Measurements from ENCODE around the gene SORL1. TPM values are rescaled to one million over a fixed set of nuclear protein-coding genes. Genes with fewer than 3 reads are reported as not detected.

The SORL1 gene
- total and polyA plus RNA-seq, 2 donors = 7.5 to 53.7 TPM

DNA sequence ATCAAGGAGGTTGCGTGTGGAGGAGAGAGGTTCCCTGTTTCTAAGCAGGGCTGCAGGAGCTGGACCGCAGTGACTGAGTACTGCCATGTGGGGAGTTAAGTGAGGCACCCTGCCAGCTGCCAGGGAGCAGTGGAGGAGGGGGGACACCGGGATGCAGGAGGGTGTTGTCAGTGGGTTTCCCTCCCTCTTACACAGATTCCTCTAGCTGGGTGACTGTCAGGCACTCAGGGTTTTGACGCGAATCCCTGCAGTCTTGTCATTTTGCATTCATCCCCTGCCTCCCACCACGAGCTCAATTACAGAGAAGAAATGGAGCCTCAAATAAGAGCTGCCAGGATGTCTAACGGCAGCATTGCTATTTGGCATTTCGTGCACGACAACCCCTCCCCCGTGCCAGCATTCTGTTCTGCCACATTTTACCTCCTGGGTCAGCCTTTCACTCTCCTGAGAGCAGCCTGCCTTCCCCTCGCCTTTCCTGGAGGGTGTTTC, 120.5 kb downstream of the SORL1 start:
- no peak for DNase-seq (ENCODE audit: extremely low spot score)
- peaks cover 6% of the 10 kb centered on the region for H3K36me3 ChIP-seq (ENCODE audit: insufficient read depth)
- no peak overlapping the region for H3K4me3 ChIP-seq (ENCODE audit: low read depth, low read length)
- 62% methylated on average over 11 of the region's 11 CpGs for WGBS
- H3K27ac ChIP-seq (ENCODE audit: low read depth) = no peak overlapping the region
- no peaks in the 10 kb centered on the region for H3K4me1 ChIP-seq (ENCODE audit: insufficient read depth)

DNA sequence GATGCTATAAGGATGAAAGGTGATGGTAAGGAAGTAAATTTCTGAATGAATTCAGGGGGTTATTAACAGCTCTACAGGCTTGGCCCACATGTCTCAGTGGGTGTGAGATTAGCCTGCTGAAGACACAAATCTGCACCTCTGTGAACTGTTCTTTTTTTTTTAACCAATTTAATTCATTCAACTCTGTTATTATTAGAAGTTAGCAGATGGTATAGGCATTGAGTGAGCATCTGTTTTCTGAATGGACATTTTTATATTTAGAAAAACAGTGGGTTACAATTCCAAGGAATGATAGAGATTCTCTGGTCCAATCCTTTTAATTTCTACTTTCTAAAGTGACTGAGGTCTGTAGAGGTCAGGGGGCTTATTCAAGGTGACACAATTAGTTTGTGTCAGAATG, 122.7 kb downstream of the SORL1 start:
- no peak for DNase-seq (ENCODE audit: extremely low spot score)
- no peaks in the 10 kb centered on the region for H3K4me1 ChIP-seq (ENCODE audit: insufficient read depth)
- peaks cover 3% of the 10 kb centered on the region for H3K36me3 ChIP-seq (ENCODE audit: insufficient read depth)
- H3K4me3 ChIP-seq (ENCODE audit: low read depth, low read length) = no peak overlapping the region
- H3K27ac ChIP-seq (ENCODE audit: low read depth) = no peak overlapping the region

DNA sequence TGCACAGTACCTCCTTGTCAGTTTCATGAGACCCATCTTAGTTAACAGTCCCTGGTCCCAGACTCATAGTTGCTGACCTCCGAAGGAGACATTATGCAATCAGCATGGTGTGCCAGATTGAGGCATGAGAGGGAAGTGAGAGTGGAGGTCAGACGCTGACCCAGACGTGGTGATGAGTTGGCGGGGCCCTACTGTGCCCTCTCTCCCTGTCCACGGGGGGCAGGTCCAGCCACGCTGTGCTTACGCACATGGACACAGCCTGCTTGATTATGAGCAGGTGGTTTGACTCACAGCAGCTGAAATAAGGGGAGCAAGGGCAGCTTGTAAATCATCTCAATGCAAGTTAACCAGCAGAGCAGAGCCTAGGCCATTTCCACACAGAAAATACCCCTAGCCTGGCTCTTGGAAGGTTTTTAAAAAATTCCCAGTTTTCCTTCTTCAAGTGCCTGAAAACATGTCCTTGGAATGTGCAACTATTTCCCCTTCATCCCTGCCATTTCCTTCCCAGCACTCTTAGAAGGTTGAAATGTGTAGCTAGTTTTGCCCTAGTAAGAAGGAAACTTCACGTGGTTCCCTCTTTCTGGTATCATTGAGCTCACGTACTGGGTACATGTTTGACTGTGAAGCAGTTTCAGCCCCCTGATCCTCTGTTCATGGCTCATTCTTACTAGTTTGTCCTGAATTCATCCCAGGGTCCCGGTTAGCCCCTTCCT, 123.3 kb downstream of the SORL1 start:
- peaks cover 3% of the 10 kb centered on the region for H3K36me3 ChIP-seq (ENCODE audit: insufficient read depth)
- H3K4me1 ChIP-seq (ENCODE audit: insufficient read depth) = no peaks in the 10 kb centered on the region
- WGBS = 63% methylated on average over 10 of the region's 10 CpGs
- no peak for DNase-seq (ENCODE audit: extremely low spot score)
- no peak overlapping the region for H3K4me3 ChIP-seq (ENCODE audit: low read depth, low read length)
- no peak overlapping the region for H3K27ac ChIP-seq (ENCODE audit: low read depth)

DNA sequence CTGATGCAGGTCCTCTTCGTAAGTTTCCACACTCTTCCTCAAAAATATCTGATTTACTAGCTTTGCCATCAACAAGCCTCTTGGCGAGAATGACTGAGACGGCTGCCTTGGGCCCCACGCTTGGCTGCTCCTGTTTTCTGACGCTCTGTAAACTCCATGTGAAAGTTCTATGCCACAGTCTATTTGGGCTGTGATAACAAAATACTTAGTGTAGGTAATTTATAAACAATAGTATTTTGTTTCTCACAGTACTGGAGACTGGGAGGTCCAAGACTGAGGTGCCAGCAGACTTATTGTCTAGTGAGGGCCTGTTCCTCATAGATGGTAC, 123.8 kb downstream of the SORL1 start:
- H3K36me3 ChIP-seq (ENCODE audit: insufficient read depth) = peaks cover 3% of the 10 kb centered on the region
- WGBS = 93% methylated on average over 5 of the region's 5 CpGs
- no peak overlapping the region for H3K27ac ChIP-seq (ENCODE audit: low read depth)
- no peak for DNase-seq (ENCODE audit: extremely low spot score)
- H3K4me3 ChIP-seq (ENCODE audit: low read depth, low read length) = no peak overlapping the region
- no peaks in the 10 kb centered on the region for H3K4me1 ChIP-seq (ENCODE audit: insufficient read depth)

DNA sequence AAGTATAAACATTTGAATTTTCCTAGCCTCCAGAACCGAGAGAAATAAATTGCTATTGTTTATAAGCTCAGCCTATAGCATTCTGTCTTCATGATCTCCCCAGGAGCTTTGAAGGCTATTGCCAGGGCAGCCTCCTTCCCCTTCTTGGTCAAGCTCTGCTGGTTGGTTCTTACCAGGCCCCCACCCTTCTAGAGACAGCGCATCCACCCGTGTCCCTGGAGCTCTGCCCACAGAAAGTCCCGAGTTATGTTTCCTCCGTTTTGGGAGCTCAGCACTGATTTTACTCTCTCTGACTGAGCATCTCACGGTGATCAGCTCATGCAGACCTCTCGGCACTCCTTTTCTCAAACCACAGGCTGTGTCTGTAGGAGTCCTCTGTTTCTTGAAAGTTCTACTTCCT, 124.4 kb downstream of the SORL1 start:
- peaks cover 3% of the 10 kb centered on the region for H3K36me3 ChIP-seq (ENCODE audit: insufficient read depth)

DNA sequence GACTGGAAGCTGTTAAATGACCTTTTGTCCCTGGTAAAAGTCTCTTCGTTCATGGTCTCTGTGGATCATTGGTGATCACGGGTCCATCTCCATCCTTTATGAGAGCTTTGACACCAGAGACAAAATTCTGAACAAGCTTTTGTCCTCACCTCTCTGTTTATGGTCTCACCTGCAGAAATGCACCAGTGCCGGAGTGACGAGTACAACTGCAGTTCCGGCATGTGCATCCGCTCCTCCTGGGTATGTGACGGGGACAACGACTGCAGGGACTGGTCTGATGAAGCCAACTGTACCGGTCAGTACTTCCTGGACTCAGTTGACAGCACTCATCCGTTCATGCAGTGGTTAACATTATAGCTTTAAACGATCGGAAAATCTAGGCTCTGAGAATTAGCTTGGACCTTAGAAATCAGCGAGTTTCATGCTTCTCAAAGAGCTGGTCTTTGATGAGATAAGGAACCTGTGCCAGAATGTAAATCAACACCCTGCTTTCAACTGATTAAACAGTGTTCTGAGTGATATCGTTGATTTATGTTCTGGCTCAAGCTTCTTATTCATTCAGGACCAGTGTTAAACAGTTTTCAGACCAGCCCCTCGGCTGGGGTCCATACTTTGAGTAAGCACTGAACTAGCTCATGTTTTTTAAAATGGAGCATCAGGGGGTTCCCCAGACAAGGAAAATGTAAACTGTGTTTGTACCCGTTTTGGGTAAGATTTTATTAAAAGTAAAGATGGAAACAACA, 125.2 kb downstream of the SORL1 start:
- H3K27ac ChIP-seq (ENCODE audit: low read depth) = no peak overlapping the region
- no peak overlapping the region for H3K4me3 ChIP-seq (ENCODE audit: low read depth, low read length)
- no peak for DNase-seq (ENCODE audit: extremely low spot score)
- H3K36me3 ChIP-seq (ENCODE audit: insufficient read depth) = peaks cover 3% of the 10 kb centered on the region
- H3K4me1 ChIP-seq (ENCODE audit: insufficient read depth) = no peaks in the 10 kb centered on the region
- WGBS = 74% methylated on average over 16 of the region's 16 CpGs

More for the DNA sequence above, 124.4 kb downstream of the SORL1 start:
- Histone ChIP-seq H3K27ac (ENCODE audit: low read depth) (no peak overlapping the region), H3K4me1 (ENCODE audit: insufficient read depth) (no peaks in the 10 kb centered on the region), H3K4me3 (ENCODE audit: low read depth, low read length) (no peak overlapping the region)
- WGBS = 54% methylated on average over 7 of the region's 7 CpGs
- no peak for DNase-seq (ENCODE audit: extremely low spot score)

DNA sequence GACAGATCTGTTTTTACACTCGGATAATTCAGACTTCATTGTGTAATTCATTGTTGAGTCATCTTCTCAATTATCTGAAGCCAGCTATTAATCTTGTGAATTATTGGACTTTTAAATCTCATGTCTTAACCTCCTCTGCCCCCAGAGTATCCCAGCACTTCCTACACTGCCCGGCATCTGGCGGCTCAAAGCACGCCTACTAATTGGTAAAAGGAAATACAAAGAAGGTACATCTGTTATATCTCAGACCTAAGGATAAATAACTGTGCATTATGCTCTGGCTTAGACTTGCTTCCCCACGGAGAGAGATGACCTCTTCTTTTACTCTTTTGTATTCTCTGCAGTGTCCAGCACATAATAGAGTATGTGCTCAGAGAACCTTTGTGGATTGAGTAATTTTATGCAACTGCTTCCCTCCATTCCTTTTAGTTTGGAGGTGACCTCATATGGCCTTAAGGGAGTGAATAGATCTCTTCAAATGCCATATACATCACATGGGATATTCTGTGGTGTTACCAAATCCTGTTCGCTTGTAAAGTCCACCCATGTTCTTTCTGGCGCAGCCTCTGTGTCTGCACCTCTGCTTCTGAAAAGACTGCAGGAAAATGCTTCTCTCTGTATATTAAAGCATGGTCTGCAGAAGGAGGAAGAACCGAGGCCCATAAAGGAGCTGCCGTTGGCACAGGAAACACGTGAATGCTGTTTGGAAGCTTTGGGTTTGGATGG, 126.3 kb downstream of the SORL1 start:
- Histone ChIP-seq H3K4me3 (ENCODE audit: low read depth, low read length) (no peak overlapping the region), H3K27ac (ENCODE audit: low read depth) (no peak overlapping the region), H3K4me1 (ENCODE audit: insufficient read depth) (no peaks in the 10 kb centered on the region), H3K36me3 (ENCODE audit: insufficient read depth) (peaks cover 6% of the 10 kb centered on the region)
- DNase-seq (ENCODE audit: extremely low spot score) = no peak
- 50% methylated on average over 10 of the region's 10 CpGs for WGBS

DNA sequence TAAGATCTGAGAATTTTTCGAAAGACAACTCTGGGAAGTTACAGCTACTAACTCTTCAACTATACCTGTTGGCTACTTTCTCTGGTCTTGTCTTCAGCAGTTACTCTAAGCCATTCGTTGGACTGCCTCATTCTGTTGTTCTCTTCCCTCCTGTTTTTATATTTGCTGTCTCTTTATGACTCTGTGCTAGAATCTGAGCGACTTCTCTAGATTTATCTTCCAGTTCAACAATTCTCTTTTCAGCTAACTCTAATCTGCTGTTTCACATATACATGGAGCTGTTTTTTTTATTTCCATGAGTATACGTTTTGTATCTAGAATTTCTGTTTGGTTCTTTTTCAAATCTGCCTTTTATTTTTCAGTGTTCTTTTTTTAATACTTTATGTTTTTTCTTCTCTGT, 128.0 kb downstream of the SORL1 start:
- Histone ChIP-seq H3K36me3 (ENCODE audit: insufficient read depth) (peaks cover 6% of the 10 kb centered on the region), H3K27ac (ENCODE audit: low read depth) (no peak overlapping the region)
- WGBS = 93% methylated on average over 4 of the region's 4 CpGs

DNA sequence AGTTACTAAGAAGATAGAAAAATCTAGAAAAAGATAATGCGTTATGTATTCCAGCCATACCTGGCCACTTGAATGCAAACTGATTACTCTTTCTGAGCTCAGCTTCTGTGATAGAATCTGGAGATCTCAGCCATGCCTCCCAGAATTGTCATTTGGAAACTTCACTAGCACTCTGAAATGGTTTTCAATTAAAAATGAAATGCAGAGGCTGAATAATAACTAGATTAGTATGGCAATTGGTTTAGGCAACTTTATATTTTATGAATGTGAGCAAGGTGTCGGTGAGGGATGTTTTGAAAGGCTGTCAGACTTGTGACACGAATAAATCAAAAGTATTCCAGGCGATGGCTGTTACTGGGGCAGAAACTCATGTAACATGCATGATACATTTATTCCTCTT, 129.5 kb downstream of the SORL1 start:
- no peaks in the 10 kb centered on the region for H3K4me1 ChIP-seq (ENCODE audit: insufficient read depth)
- 92% methylated on average over 4 of the region's 4 CpGs for WGBS
- H3K27ac ChIP-seq (ENCODE audit: low read depth) = no peak overlapping the region
- H3K36me3 ChIP-seq (ENCODE audit: insufficient read depth) = peaks cover 6% of the 10 kb centered on the region
- no peak overlapping the region for H3K4me3 ChIP-seq (ENCODE audit: low read depth, low read length)
- DNase-seq (ENCODE audit: extremely low spot score) = no peak

More for the DNA sequence above, 128.0 kb downstream of the SORL1 start:
- Histone ChIP-seq H3K4me3 (ENCODE audit: low read depth, low read length) (no peak overlapping the region), H3K4me1 (ENCODE audit: insufficient read depth) (no peaks in the 10 kb centered on the region)
- no peak for DNase-seq (ENCODE audit: extremely low spot score)

DNA sequence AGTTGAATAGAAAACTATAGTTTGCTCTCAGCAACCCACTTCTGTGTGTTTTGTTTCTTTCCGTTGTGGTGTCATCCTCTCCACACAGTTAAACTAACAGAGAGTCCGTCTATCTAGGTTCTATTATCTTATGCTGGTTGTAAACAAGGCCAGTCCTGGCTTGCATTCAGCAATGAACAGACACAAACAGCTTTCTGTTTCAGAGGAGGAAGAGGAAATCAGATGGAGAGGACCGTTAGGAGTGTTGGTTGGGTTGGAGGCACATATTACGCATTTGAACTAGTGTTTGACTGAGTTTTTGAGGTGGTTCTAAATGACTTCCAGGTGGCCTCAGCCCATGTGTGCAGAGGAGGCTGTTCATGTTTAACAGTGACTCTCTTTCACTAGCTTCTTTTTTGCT, 130.2 kb downstream of the SORL1 start:
- H3K27ac ChIP-seq (ENCODE audit: low read depth) = no peak overlapping the region
- H3K4me1 ChIP-seq (ENCODE audit: insufficient read depth) = no peaks in the 10 kb centered on the region
- peaks cover 2% of the 10 kb centered on the region for H3K36me3 ChIP-seq (ENCODE audit: insufficient read depth)
- no peak overlapping the region for H3K4me3 ChIP-seq (ENCODE audit: low read depth, low read length)
- 39% methylated on average over 4 of the region's 4 CpGs for WGBS
- no peak for DNase-seq (ENCODE audit: extremely low spot score)

DNA sequence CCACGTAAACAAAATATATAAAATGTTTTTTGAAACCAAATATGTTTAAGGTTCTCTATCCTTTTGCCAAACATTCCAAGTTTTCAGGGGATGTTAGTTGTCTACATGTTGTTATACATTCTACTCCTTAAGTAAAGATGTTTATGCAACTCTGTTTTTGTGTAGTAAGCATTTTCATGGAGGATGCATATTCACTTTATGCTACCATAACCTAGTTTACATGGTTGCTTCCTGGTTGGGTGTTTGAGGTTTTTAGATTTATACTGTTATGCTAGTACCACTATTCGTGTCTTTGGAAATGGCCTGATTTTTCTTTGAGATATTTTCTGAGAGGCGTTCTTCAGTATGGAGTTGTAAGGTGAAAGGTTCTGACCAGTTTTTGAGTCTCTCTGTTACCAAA, 131.7 kb downstream of the SORL1 start:
- no peak overlapping the region for H3K27ac ChIP-seq (ENCODE audit: low read depth)
- no peak overlapping the region for H3K4me3 ChIP-seq (ENCODE audit: low read depth, low read length)
- H3K36me3 ChIP-seq (ENCODE audit: insufficient read depth) = peaks cover 2% of the 10 kb centered on the region
- 89% methylated on average over 3 of the region's 3 CpGs for WGBS
- H3K4me1 ChIP-seq (ENCODE audit: insufficient read depth) = no peaks in the 10 kb centered on the region
- no peak for DNase-seq (ENCODE audit: extremely low spot score)

DNA sequence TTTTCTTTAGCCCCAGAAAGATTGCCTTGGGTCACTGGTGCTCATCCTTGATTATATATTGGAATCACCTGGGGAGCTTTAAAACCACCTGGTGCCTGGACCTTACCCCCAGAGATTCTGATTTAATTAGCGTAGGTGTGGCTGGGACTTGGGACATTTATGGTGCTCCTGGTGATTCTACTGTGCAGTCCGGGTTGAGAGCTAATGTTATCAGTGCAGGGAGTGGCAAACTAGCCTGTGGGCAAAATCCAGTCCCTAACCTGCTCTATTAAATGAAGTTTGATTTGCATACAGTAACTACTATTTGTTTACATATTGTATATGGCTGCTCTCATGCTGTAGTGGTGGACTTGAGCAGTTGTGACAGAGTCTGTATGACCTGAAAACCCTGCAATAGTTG, 134.6 kb downstream of the SORL1 start:
- H3K36me3 ChIP-seq (ENCODE audit: insufficient read depth) = peaks cover 2% of the 10 kb centered on the region
- DNase-seq (ENCODE audit: extremely low spot score) = no peak
- no peak overlapping the region for H3K4me3 ChIP-seq (ENCODE audit: low read depth, low read length)
- 89% methylated on average over 2 of the region's 2 CpGs for WGBS
- no peak overlapping the region for H3K27ac ChIP-seq (ENCODE audit: low read depth)
- no peaks in the 10 kb centered on the region for H3K4me1 ChIP-seq (ENCODE audit: insufficient read depth)

DNA sequence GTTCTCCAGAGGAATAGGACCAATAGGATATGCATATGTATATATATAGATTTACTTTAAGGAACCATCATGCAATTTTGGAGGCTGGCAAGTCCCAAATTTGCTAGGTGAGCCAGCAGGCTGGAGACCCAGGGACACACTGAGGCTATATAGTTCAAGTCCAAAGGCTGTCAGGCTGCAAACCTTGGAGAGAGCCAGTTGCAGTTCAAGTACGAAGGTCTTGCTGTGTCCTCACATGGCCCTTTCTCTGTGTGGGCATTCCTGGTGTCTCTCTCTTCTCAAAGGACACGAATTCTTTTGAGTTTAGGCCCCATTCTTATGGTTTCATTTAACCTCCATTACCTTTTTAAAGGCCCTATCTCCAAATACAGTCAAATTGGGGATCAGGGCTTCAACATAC, 135.1 kb downstream of the SORL1 start:
- no peak for DNase-seq (ENCODE audit: extremely low spot score)
- no peak overlapping the region for H3K27ac ChIP-seq (ENCODE audit: low read depth)
- WGBS = 85% methylated on average over 2 of the region's 2 CpGs
- no peaks in the 10 kb centered on the region for H3K4me1 ChIP-seq (ENCODE audit: insufficient read depth)
- H3K4me3 ChIP-seq (ENCODE audit: low read depth, low read length) = no peak overlapping the region
- peaks cover 2% of the 10 kb centered on the region for H3K36me3 ChIP-seq (ENCODE audit: insufficient read depth)

DNA sequence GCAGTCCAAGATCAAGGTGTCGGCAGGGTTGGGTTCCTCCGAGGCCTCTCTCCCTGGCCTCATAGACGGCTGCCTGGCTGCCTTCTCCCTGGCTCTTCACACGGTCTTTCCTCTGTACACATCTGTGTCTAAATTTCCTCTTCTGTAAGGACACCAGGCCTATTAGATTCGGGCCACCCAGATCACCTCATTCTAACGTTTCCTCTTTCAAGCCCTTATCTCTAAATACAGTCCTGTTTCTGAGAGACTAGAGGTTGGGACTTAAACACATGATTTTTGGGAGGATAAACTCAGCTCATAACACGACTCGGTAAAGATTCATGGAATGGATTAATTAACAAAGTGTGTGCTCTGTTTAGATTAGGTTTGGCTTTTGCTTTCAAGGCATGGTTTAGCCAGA, 136.6 kb downstream of the SORL1 start:
- no peaks in the 10 kb centered on the region for H3K4me1 ChIP-seq (ENCODE audit: insufficient read depth)
- no peak overlapping the region for H3K4me3 ChIP-seq (ENCODE audit: low read depth, low read length)
- DNase-seq (ENCODE audit: extremely low spot score) = no peak
- 77% methylated on average over 8 of the region's 8 CpGs for WGBS
- H3K27ac ChIP-seq (ENCODE audit: low read depth) = no peak overlapping the region
- no peaks in the 10 kb centered on the region for H3K36me3 ChIP-seq (ENCODE audit: insufficient read depth)
